Measurements from ENCODE around the gene TMEM131L.

DNA sequence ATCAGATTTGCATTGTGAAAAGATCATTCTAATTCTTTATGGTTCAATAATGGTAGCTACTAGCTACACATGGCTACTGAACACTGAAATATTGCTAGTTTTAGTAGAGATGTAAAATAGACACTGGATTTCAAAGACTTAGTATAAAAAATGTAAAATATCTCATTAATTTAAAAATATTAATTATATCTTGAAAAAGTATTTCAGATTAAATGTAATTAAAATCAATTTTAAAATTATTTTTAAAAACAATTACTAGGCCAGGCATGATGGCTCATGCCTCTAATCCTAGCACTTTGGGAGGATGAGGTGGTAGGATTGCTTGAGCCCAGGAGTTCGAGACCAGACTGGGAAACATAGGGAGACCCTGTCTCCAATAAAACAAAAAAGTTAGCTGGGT lies 197.5 kb downstream of the TMEM131L start:
- TF ChIP-seq, protein P1, sequence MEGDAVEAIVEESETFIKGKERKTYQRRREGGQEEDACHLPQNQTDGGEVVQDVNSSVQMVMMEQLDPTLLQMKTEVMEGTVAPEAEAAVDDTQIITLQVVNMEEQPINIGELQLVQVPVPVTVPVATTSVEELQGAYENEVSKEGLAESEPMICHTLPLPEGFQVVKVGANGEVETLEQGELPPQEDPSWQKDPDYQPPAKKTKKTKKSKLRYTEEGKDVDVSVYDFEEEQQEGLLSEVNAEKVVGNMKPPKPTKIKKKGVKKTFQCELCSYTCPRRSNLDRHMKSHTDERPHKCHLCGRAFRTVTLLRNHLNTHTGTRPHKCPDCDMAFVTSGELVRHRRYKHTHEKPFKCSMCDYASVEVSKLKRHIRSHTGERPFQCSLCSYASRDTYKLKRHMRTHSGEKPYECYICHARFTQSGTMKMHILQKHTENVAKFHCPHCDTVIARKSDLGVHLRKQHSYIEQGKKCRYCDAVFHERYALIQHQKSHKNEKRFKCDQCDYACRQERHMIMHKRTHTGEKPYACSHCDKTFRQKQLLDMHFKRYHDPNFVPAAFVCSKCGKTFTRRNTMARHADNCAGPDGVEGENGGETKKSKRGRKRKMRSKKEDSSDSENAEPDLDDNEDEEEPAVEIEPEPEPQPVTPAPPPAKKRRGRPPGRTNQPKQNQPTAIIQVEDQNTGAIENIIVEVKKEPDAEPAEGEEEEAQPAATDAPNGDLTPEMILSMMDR (IDR thresholded peaks at IDR 0.05): no peak
- no peak for TF ChIP-seq POLR2A (IDR thresholded peaks at IDR 0.05)

Measured in adrenal gland (tissue), 5 donors.